ENCODE data around the gene HSFX3.
"Not testable (repeated sequence)": the region's sequence is repeated elsewhere in the genome, so short reads cannot be mapped to it uniquely, and the experiment has no call there.

The HSFX3 gene

DNA sequence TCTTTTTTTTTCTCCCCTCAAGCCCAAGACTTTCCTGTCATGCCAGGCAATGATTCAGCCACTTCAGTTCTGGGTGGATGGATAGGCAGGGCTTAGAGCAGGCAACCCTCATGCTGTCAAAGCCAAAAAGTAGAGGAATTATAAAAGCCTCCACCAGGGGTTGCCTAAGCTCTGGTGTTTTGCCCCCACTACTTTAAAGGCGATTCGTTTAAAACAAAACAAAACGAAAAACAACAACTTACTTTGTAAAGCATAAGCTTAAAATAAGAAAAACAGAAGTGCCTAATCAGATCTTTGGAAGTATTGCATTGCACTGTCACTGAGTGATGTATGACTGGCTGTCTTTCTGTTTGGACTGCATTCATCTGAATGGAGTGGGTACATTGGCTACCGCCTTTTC is 39.3 kb downstream of the HSFX3 start:
- Mint-ChIP-seq H3K36me3 (no peaks in the 10 kb centered on the region), H3K4me1 (peaks cover 10% of the 10 kb centered on the region), H3K4me3 (no peak overlapping the region), H3K9me3 (no peaks in the 10 kb centered on the region), H3K27ac (no peak overlapping the region), H3K27me3 (no peaks in the 10 kb centered on the region)

DNA sequence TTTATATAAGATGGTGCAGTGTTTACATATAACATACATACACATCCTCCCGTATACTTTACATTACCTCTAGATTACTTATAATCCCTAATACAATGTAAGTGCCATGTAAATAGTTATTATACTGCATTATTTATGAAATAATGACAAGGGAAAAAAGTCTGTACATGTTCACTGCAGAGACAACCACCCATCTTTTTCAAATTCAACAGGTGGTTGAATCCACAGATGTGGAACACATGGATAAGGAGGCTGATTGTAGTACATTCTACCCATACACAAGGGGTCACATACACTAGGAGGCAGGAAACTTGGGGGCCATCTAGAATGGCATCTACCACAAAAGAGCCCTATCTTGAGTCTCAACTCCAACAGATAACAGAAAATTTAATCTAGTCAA is 41.3 kb downstream of the HSFX3 start:
- H3K9me3 Mint-ChIP-seq: no peaks in the 10 kb centered on the region
- H3K27ac Mint-ChIP-seq: no peak overlapping the region
- H3K36me3 Mint-ChIP-seq: no peaks in the 10 kb centered on the region
- peaks cover 19% of the 10 kb centered on the region for H3K4me1 Mint-ChIP-seq
- no peaks in the 10 kb centered on the region for H3K27me3 Mint-ChIP-seq
- H3K4me3 Mint-ChIP-seq: no peak overlapping the region

DNA sequence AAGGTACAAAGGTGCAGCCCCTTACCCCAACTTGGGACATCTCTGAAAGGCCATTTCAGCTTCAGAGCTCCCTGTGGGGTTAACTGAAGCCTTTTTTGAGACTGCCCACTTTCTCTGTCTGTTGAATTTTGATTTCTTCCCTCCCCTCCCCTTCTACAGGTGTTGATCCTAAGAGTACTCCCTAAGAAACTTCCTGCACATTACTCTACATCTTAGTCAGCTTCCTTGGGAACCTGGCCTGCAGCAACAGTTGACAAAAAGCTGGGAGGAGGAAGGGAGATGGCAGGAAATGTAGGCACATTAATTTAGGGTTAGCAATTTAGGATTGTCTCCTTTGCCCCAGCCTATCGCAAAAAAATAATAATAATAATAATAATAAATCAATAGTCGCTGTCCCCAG is 43.4 kb downstream of the HSFX3 start:
- Mint-ChIP-seq H3K27me3 (no peaks in the 10 kb centered on the region), H3K9me3 (no peaks in the 10 kb centered on the region), H3K27ac (no peak overlapping the region), H3K4me3 (no peak overlapping the region), H3K4me1 (peaks cover 23% of the 10 kb centered on the region), H3K36me3 (no peaks in the 10 kb centered on the region)

DNA sequence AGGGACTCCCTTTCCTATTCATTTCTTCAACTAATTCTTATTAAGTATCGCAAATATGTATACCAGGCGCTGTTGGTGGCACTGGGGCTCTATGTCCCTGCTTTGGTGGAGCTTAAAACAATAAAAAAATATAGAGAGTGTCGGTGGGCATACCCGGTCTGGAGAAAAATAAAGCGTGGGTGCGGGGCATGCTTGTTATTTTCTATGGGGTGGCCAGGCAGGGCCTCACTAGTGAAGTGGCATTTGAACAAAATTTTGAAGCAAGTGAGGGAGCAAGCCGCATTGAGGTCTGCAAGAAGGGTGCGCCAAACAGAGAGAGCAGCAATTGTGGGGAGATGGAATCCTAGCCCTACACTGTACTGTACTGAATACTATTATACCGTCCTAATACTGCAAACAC is 44.1 kb downstream of the HSFX3 start:
- no peaks in the 10 kb centered on the region for H3K9me3 Mint-ChIP-seq
- peak overlapping the region; percentile 76 for H3K27ac Mint-ChIP-seq
- no peaks in the 10 kb centered on the region for H3K27me3 Mint-ChIP-seq
- no peaks in the 10 kb centered on the region for H3K36me3 Mint-ChIP-seq
- peak overlapping the region; percentile 98 for H3K4me3 Mint-ChIP-seq
- H3K4me1 Mint-ChIP-seq: peaks cover 23% of the 10 kb centered on the region

DNA sequence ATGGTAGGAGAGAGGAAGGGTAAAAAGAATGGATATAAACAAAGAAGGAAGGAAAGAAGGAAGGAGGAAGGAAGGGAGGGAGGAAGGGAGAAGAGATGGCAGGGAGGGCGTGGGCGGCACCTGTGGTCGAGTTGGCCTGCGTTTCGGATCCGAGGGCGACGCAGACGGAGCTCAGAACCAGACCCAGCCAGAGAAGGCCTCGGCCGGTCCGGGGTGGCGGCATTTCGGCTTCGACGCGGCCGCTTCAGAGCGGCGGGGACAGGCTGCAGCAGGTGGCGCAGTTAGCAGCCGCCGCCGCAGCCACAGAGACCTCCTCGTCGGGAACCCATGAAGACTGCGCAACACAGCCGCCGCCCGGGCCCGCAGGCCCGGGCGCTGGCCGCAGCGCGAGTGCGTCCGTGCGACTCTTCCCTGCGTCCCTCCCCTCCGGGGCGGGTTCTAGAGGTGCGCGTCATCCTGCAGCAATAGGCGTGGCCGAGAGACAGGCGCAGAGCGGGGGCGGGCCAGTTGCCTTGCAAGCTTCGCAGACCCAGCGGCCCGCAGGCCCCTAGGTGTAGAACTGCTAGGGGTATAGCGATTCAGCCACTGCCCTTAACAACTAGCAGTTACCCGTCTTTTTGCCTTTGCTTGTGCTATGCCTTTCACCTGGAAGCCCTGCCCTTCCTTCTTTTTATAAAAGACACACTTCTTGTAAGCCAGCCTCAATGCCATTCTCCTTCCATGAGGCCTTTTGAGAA is 44.6 kb downstream of the HSFX3 start, which contains the start of gene IDS:
Gene IDS, minus strand, starts transcription at position 392 of the 737 bp plus-strand sequence. Its CDS starts 169 bp downstream, at position 223.
- no peaks in the 10 kb centered on the region for H3K9me3 Mint-ChIP-seq
- peak within 1 kb of the TSS; percentile 95 for H3K27ac Mint-ChIP-seq
- peak within 1 kb of the TSS; percentile 98 for H3K4me3 Mint-ChIP-seq
- H3K27me3 Mint-ChIP-seq: no peaks in the 10 kb centered on the region
- H3K4me1 Mint-ChIP-seq: peaks cover 27% of the 10 kb centered on the region
- no peaks in the 10 kb centered on the region for H3K36me3 Mint-ChIP-seq

DNA sequence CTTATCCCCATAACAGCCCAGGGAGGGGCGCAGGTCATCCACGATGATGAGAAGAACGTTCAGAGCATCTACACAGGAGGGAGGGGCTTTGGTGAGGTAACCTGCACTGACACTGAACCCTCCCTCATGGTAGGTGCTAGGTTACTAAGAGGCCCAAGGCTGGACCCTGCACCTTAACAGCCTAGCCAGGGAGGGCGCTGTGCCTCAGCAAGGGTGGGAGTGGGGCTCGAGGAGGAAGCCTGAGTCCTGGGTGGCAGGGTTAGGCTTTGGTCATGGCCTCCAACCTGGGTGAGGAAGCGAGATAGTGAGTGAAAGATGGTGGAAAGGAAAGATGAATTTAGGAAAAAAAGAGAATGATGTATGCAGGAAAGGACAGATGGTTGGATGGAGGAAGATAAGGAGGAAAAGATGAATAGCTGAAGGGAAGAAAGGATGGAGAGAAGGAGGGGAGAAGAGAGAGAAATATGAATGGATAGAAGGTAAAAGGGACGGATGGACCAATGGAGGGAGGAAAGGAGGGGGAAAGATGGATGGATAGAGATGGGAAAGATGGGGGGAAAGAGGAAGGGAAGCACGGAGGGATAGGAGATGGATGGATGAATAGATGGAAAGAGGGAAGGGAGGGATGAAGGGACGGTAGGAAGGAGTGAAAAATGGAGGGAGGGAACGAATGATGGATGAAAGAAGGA is 45.4 kb downstream of the HSFX3 start:
- H3K27me3 Mint-ChIP-seq: no peaks in the 10 kb centered on the region
- H3K4me3 Mint-ChIP-seq: peak overlapping the region; percentile 98
- H3K4me1 Mint-ChIP-seq: peaks cover 32% of the 10 kb centered on the region
- peaks cover 2% of the 10 kb centered on the region for H3K36me3 Mint-ChIP-seq
- no peaks in the 10 kb centered on the region for H3K9me3 Mint-ChIP-seq
- peak overlapping the region; percentile 95 for H3K27ac Mint-ChIP-seq

DNA sequence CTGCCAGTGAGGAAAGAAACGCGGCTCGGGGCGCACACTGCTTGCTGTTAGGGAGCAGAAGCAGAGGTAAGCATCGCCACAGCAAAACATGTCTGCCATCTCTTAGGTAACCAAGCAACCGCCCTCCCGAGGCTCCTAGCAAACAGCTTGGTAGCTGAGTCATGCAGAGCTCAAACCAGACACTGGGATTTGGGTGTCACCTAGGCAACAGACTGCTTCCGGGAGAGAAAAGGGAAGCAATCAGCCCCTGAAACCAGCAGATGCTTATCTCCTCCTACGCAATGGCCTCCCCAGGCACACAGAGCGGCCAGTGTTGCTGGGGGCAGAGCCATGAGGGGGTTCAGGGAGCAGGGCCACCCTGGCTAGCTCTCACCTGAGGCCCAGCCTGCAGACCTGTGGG is 46.3 kb downstream of the HSFX3 start:
- Mint-ChIP-seq H3K4me1 (peaks cover 32% of the 10 kb centered on the region), H3K4me3 (peak overlapping the region; percentile 19)

DNA sequence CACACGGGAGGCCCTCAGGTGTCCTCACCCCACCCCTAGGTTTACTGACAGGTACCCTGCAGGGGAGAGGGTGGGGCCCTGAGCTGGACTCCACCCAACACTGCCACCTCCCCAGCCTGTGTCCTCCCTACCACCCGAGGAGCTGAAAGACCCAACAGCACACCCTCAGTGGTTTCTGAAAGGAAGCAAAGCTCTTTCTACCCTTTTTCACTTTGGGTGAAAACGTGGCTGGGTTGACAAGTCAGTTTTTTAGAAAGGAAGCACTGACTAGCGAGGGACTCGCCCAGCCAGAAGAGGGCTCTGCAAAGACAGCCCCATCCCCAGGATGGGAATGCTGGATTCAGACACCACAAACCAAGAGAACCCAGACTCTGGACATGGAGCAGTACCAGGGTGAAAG is 46.8 kb downstream of the HSFX3 start:
- not testable (repeated sequence) for H3K27me3 Mint-ChIP-seq, H3K36me3 Mint-ChIP-seq, H3K9me3 Mint-ChIP-seq
- Mint-ChIP-seq H3K4me3 (peak overlapping the region; percentile 19), H3K27ac (peak overlapping the region; percentile 35), H3K4me1 (peaks cover 32% of the 10 kb centered on the region)

More for the DNA sequence above, 46.3 kb downstream of the HSFX3 start:
- H3K9me3 Mint-ChIP-seq, H3K36me3 Mint-ChIP-seq, H3K27me3 Mint-ChIP-seq: not testable (repeated sequence)
- peak overlapping the region; percentile 55 for H3K27ac Mint-ChIP-seq

DNA sequence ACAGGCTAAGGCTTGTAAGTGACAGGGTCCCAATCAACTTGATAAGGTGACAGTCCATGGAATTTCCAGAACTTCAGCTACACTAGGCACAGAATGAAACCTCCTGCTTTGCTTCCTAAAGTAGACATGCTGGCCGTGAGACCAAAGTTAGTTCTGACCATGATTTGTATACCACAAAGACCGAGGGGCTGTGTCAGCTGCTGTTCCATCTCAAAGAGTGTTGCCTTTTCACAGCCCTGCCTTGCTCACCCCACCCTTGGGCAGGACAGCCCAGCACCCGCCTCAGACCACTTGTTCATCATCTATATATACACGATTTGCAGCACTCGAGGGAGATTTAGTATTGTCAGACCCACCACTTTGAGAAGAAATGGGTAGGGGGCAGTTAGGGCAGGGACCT is 50.0 kb downstream of the HSFX3 start:
- H3K4me3 Mint-ChIP-seq: peak overlapping the region; percentile 19
- H3K27me3 Mint-ChIP-seq: no peaks in the 10 kb centered on the region
- peaks cover 2% of the 10 kb centered on the region for H3K36me3 Mint-ChIP-seq
- H3K27ac Mint-ChIP-seq: peak overlapping the region; percentile 55
- peaks cover 24% of the 10 kb centered on the region for H3K4me1 Mint-ChIP-seq
- no peaks in the 10 kb centered on the region for H3K9me3 Mint-ChIP-seq

DNA sequence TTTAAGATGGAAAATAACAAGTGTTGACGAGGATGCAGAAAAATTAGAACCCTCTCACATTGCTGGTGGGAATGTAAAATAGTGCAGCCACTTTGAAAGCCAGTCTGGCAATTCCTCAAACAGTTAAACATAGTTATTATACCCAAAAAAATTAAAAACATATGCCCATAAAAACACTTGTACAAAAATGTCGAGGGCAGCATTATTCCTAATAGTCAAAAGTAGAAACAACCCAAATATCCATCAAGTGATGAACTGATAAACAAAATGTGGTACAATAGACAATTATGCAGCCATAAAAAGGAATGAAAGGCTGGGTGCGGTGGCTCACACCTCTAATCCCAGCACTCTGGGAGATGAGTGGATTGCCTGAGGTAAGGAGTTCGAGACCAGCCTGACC is 51.0 kb downstream of the HSFX3 start:
- Mint-ChIP-seq H3K4me1 (peaks cover 15% of the 10 kb centered on the region), H3K9me3 (no peaks in the 10 kb centered on the region), H3K27me3 (no peaks in the 10 kb centered on the region), H3K27ac (no peak overlapping the region), H3K4me3 (no peak overlapping the region), H3K36me3 (peaks cover 2% of the 10 kb centered on the region)

Measured in activated naive CD4-positive, alpha-beta T cell treated with anti-CD3 and anti-CD28 coated beads, Interleukin-2, amount 50 U/mL, for 24 hours (primary cell).